OCI-LY1 (cell line): ENCODE measurements around the gene CLEC3A.

Experiments used
- H2AFZ ChIP-seq: fragments of 200-600 bp; sonication (generic), shearing (Covaris generic); 2 replicates; pipeline ENCODE4 v1.6.0; 2014; ENCODE audit warnings: antibody characterized with exemption, mild to moderate bottlenecking, low read length
- H3F3A ChIP-seq: fragments of 200-600 bp; sonication (generic), shearing (Covaris generic); 2 replicates; pipeline ENCODE4 v1.6.0; 2014; ENCODE audit warnings: mild to moderate bottlenecking, antibody characterized with exemption, low read length, moderate library complexity; ENCODE audit not compliant: insufficient read depth
- H3K27ac ChIP-seq: fragments of 200-600 bp; sonication (generic); 2 replicates; pipeline ENCODE4 v1.5.1; 2014; ENCODE audit warnings: low read length, mixed run types, mild to moderate bottlenecking, low read depth; ENCODE audit not compliant: poor library complexity, severe bottlenecking
- H3K27me3 ChIP-seq: fragments of 200-600 bp; sonication (generic); 2 replicates; pipeline ENCODE4 v1.6.0; 2014; ENCODE audit warnings: antibody characterized with exemption, mild to moderate bottlenecking, low read length, moderate library complexity; ENCODE audit not compliant: insufficient read depth
- H3K36me3 ChIP-seq: fragments of 200-600 bp; sonication (generic); 2 replicates; pipeline ENCODE4 v1.6.1; 2014; ENCODE audit warnings: mild to moderate bottlenecking, antibody characterized with exemption, low read length, moderate library complexity, mixed read lengths; ENCODE audit not compliant: insufficient read depth
- H3K4me1 ChIP-seq: fragments of 200-600 bp; sonication (generic); 2 replicates; pipeline ENCODE4 v1.5.1; 2014; ENCODE audit warnings: mild to moderate bottlenecking, low read length, moderate library complexity; ENCODE audit not compliant: insufficient read depth, severe bottlenecking
- H3K4me2 ChIP-seq: fragments of 200-600 bp; sonication (generic), shearing (Covaris generic); 2 replicates; pipeline ENCODE4 v1.6.1; 2014; ENCODE audit warnings: low read length
- H3K4me3 ChIP-seq: fragments of 200-600 bp; sonication (generic); 2 replicates; pipeline ENCODE4 v1.5.1; 2014; ENCODE audit warnings: low read length, low read depth, mild to moderate bottlenecking, mixed read lengths; ENCODE audit not compliant: poor library complexity, severe bottlenecking
- H3K79me2 ChIP-seq: fragments of 200-600 bp; shearing (Covaris generic); 2 replicates; pipeline ENCODE4 v1.6.1; 2016; ENCODE audit warnings: mixed run types, low read length, mixed read lengths; ENCODE audit not compliant: insufficient read depth
- H3K9ac ChIP-seq: fragments of 200-600 bp; sonication (generic), shearing (Covaris generic); 2 replicates; pipeline ENCODE4 v1.6.1; 2014; ENCODE audit warnings: mild to moderate bottlenecking, low read length, mixed read lengths
- H3K9me2 ChIP-seq: fragments of 200-600 bp; sonication (generic), shearing (Covaris generic); 2 replicates; pipeline ENCODE4 v1.6.1; 2014; ENCODE audit warnings: low read depth, mild to moderate bottlenecking, low read length, mixed read lengths
- H3K9me3 ChIP-seq: fragments of 200-600 bp; shearing (Covaris generic); 2 replicates; pipeline ENCODE4 v1.6.1; 2014; ENCODE audit warnings: low read length, mixed read lengths
- H4K20me1 ChIP-seq: fragments of 200-600 bp; sonication (generic), shearing (Covaris generic); 2 replicates; pipeline ENCODE4 v1.6.0; 2016; ENCODE audit warnings: mild to moderate bottlenecking, low read length; ENCODE audit not compliant: insufficient read depth
- CTCF ChIP-seq: fragments of 200-600 bp; sonication (generic), shearing (Covaris generic); IDR thresholded peaks from 2 replicates; pipeline ENCODE4 v1.5.1; 2017; ENCODE audit warnings: mild to moderate bottlenecking, antibody characterized with exemption, low read length, moderate library complexity, mixed read lengths
- EZH2 ChIP-seq: fragments of 200-600 bp; sonication (generic), shearing (Covaris generic); IDR thresholded peaks from 2 replicates; pipeline ENCODE4 v1.8.0; 2017; ENCODE audit warnings: borderline replicate concordance, mixed run types, mild to moderate bottlenecking, antibody characterized with exemption, low read length, moderate library complexity, mixed read lengths

Gene CLEC3A

GRCh38 chr16:77977339-77977738 is 45.0 kb upstream of the CLEC3A start:
- no peaks in the 10 kb centered on the region for H3F3A ChIP-seq
- TF ChIP-seq CTCF: no peak
- no peak for TF ChIP-seq EZH2
- no peaks in the 10 kb centered on the region for H3K9me3 ChIP-seq
- no peak overlapping the region for H3K4me2 ChIP-seq
- H3K36me3 ChIP-seq: no peaks in the 10 kb centered on the region
- H3K9me2 ChIP-seq: no peaks in the 10 kb centered on the region
- no peak overlapping the region for H3K9ac ChIP-seq
- no peaks in the 10 kb centered on the region for H3K79me2 ChIP-seq
- no peaks in the 10 kb centered on the region for H3K27me3 ChIP-seq
- H3K4me1 ChIP-seq: no peaks in the 10 kb centered on the region
- no peak overlapping the region for H2AFZ ChIP-seq
- H3K4me3 ChIP-seq: no peak overlapping the region
- no peaks in the 10 kb centered on the region for H4K20me1 ChIP-seq
- no peak overlapping the region for H3K27ac ChIP-seq

DNA sequence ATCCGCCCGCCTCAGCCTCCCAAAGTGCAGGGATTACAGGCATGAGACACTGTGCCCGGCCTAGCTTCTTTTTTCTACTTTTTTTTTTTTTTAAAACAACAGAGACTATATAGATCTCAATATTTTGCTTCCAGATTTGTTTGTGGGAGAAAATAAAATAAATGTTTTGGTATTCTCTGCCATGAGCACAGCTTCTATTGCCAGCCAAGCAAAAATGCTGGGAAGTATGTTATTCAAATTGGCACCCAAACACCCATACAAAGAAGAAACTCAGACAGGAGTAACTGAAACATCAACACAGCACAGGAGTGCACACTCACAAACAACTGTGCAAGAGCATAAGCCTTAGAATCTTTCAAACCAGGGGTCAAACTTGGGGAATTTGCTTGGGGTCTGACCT is 37.2 kb upstream of the CLEC3A start:
- Histone ChIP-seq H3K9ac (no peak overlapping the region), H3F3A (no peaks in the 10 kb centered on the region), H3K9me2 (no peaks in the 10 kb centered on the region), H3K27ac (no peak overlapping the region), H3K79me2 (no peaks in the 10 kb centered on the region), H4K20me1 (no peaks in the 10 kb centered on the region), H2AFZ (no peak overlapping the region), H3K4me3 (no peak overlapping the region), H3K4me1 (no peaks in the 10 kb centered on the region), H3K4me2 (no peak overlapping the region), H3K9me3 (no peaks in the 10 kb centered on the region), H3K36me3 (no peaks in the 10 kb centered on the region), H3K27me3 (no peaks in the 10 kb centered on the region)
- TF ChIP-seq CTCF: no peak
- no peak for TF ChIP-seq EZH2

- H3K9me3 ChIP-seq: no peaks in the 10 kb centered on the region
- TF ChIP-seq EZH2: no peak
- TF ChIP-seq CTCF: no peak
- no peaks in the 10 kb centered on the region for H3K4me1 ChIP-seq
- H3K27me3 ChIP-seq: no peaks in the 10 kb centered on the region
- no peak overlapping the region for H3K4me3 ChIP-seq
- H4K20me1 ChIP-seq: no peaks in the 10 kb centered on the region
- H3K36me3 ChIP-seq: no peaks in the 10 kb centered on the region
- no peaks in the 10 kb centered on the region for H3K9me2 ChIP-seq
- no peak overlapping the region for H2AFZ ChIP-seq
- H3K9ac ChIP-seq: no peak overlapping the region
- no peaks in the 10 kb centered on the region for H3F3A ChIP-seq
- no peak overlapping the region for H3K4me2 ChIP-seq
- no peaks in the 10 kb centered on the region for H3K79me2 ChIP-seq
- H3K27ac ChIP-seq: no peak overlapping the region
Measured at GRCh38 chr16:77986011-77986740, 36.2 kb upstream of the CLEC3A start.
